Thoracic aorta (tissue), 2 donors: ENCODE results near the gene P4HA2. TPM values are rescaled to one million over a fixed set of nuclear protein-coding genes. Genes with fewer than 3 reads are reported as not detected.
"Not testable (repeated sequence)": the region's sequence is repeated elsewhere in the genome, so short reads cannot be mapped to it uniquely, and the experiment has no call there.

Experiments used
- ATAC-seq: fragments of 150-250 bp; one replicate; pipeline ENCODE4 v1.8.0; 2017; ENCODE audit warnings: low read depth; ENCODE audit not compliant: insufficient number of reproducible peaks, low FRiP score
- DNase-seq: peaks from one replicate; pipeline ENCODE4 v3.0.0-alpha.2; 2020; ENCODE audit warnings: low spot score
- H3K27ac ChIP-seq, 2 donors: fragments of 200-600 bp; sonication (generic); 1 replicate in 1 of 2; 2 replicates in 1 of 2; pipeline ENCODE4 v1.5.1; 2016; ENCODE audit warnings: mild to moderate bottlenecking in 2 of 2, moderate library complexity in 2 of 2
- H3K27me3 ChIP-seq: fragments of 200-600 bp; sonication (generic); replicated peaks from 2 replicates; pipeline ENCODE4 v1.6.0; 2016; ENCODE audit warnings: mild to moderate bottlenecking; ENCODE audit not compliant: insufficient read depth
- H3K36me3 ChIP-seq: fragments of 200-600 bp; sonication (generic); one replicate; pipeline ENCODE4 v1.5.1; 2016
- H3K4me1 ChIP-seq, 2 donors: fragments of 200-600 bp; sonication (generic); 1 replicate in 1 of 2; 2 replicates in 1 of 2; pipeline versions ENCODE4 v1.5.1 to v1.6.0; 2016; ENCODE audit warnings: low read depth in 2 of 2, mild to moderate bottlenecking in 1 of 2; ENCODE audit not compliant: control insufficient read depth in 1 of 2
- H3K4me3 ChIP-seq: fragments of 200-600 bp; sonication (generic); 2 replicates; pipeline ENCODE4 v1.5.1; 2016; ENCODE audit warnings: mild to moderate bottlenecking
- H3K9me3 ChIP-seq: fragments of 200-600 bp; sonication (generic); 2 replicates; pipeline ENCODE4 v1.5.1; 2016
- CTCF ChIP-seq: fragments of 200-600 bp; sonication (generic); IDR thresholded peaks from one replicate; pipeline ENCODE4 v1.5.1; 2019; ENCODE audit warnings: antibody characterized with exemption
- total RNA-seq, 2 donors: library from RNA; depleted of rRNA; stranded (reverse); fragments of >200 nt; gene quantifications; one replicate each; pipeline versions ENCODE4 v1.1.0 to v1.2.3, GENCODE V29; 2016

The P4HA2 gene
- total RNA-seq, 2 donors from 2014 or later: 31.3 to 47.7 TPM

- Histone ChIP-seq H3K36me3 (no peaks in the 10 kb centered on the region), H3K4me3 (no peak overlapping the region), H3K4me1 (peaks cover 4 to 10% of the 10 kb centered on the region in 2 donors), H3K27me3 (no peaks in the 10 kb centered on the region), H3K9me3 (no peaks in the 10 kb centered on the region), H3K27ac (no peak overlapping the region)
- no peak for TF ChIP-seq CTCF
- no peak for DNase-seq
- ATAC-seq: no peak
Measured at GRCh38 chr5:132176987-132177386, 50.7 kb downstream of the P4HA2 start.

- TF ChIP-seq CTCF: no peak
- DNase-seq: no peak
- no peaks in the 10 kb centered on the region for H3K36me3 ChIP-seq
- no peaks in the 10 kb centered on the region for H3K9me3 ChIP-seq
- no peaks in the 10 kb centered on the region for H3K27me3 ChIP-seq
- H3K4me3 ChIP-seq: no peak overlapping the region
- no peak for ATAC-seq
- H3K4me1 ChIP-seq: peaks cover 4 to 10% of the 10 kb centered on the region in 2 donors
- H3K27ac ChIP-seq: no peak overlapping the region
Measured at GRCh38 chr5:132176521-132176945, 51.1 kb downstream of the P4HA2 start.

GRCh38 chr5:132162945-132163344, 64.7 kb downstream of the P4HA2 start:
- no peaks in the 10 kb centered on the region for H3K9me3 ChIP-seq
- no peak for DNase-seq
- no peak for ATAC-seq
- no peaks in the 10 kb centered on the region for H3K4me1 ChIP-seq
- no peak for TF ChIP-seq CTCF
- no peaks in the 10 kb centered on the region for H3K36me3 ChIP-seq
- H3K27ac ChIP-seq: no peak overlapping the region
- H3K27me3 ChIP-seq: no peaks in the 10 kb centered on the region
- no peak overlapping the region for H3K4me3 ChIP-seq

- not testable (repeated sequence) for H3K27me3 ChIP-seq, H3K9me3 ChIP-seq, H3K36me3 ChIP-seq, H3K27ac ChIP-seq, H3K4me1 ChIP-seq, H3K4me3 ChIP-seq, ATAC-seq, DNase-seq
Measured at GRCh38 chr5:132161574-132162326, 65.9 kb downstream of the P4HA2 start.

GRCh38 chr5:132156413-132156812, 71.2 kb downstream of the P4HA2 start:
- TF ChIP-seq CTCF: no peak
- Histone ChIP-seq H3K4me3 (no peak overlapping the region), H3K9me3 (peaks cover 7% of the 10 kb centered on the region), H3K4me1 (no peaks in the 10 kb centered on the region), H3K27me3 (no peaks in the 10 kb centered on the region), H3K36me3 (no peaks in the 10 kb centered on the region), H3K27ac (no peak overlapping the region)
- no peak for DNase-seq
- no peak for ATAC-seq

- TF ChIP-seq CTCF: no peak
- Histone ChIP-seq H3K9me3 (peaks cover 6% of the 10 kb centered on the region), H3K4me1 (no peaks in the 10 kb centered on the region), H3K4me3 (no peak overlapping the region), H3K27ac (no peak overlapping the region), H3K27me3 (no peaks in the 10 kb centered on the region), H3K36me3 (no peaks in the 10 kb centered on the region)
- ATAC-seq: no peak
- no peak for DNase-seq
Measured at GRCh38 chr5:132150565-132150964, 77.1 kb downstream of the P4HA2 start.
